ENCODE data around the gene PPP6R2.

The PPP6R2 gene

GRCh38 chr22:50483977-50484853, 141.1 kb downstream of the PPP6R2 start:
- no peak for DNase-seq (ENCODE audit: low read depth in 2 of 2)

DNA sequence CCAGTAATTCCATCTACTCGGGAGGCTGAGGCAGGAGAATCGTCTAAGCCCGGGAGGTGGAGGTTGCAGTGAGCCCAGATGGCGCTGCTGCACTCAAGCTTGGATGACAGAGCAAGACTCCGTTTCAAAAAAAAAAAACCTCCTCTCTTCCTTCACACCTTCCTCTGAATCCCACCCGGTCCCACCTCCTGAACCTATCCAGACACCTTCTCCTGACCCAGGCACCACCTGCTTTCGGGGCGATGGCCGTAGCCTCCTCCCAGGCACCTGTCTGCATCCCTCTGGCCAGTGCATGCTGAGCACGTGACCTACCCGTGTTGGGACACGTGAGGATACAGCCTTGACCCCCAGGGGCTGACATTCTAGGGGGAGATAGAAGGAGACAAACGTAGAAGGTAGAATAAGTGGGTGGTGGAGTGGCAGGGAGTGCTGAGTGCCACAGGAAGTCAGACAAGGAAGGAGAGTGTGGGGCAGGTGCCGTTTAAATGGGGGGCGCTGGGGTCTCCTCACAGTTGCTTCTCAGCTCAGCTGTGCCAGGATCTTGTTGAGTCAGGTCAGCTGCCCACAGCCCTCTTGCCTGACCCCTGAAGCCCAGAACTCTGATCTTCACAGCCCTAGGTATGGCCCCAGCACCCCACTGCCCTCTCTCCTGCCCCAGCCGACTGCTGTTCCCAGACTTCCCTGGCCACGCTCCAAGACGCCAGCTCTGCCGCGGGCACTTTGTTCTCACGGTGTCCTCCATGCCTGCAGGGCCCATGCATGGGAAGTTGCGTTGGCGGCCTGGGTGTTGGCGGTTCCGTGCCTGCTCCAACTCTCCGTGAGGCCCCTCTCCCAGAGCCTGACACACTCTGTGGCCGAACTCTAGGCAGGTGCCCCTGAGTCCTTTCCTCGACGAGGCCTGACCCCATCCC, 142.3 kb downstream of the PPP6R2 start:
- DNase-seq (ENCODE audit: low read depth in 2 of 2) = no peak

GRCh38 chr22:50486561-50487289, 143.6 kb downstream of the PPP6R2 start, which contains the start of gene MIOX:
MIOX (plus strand) TSS chr22:50486859; CDS start chr22:50486898, 39 bp downstream.
- no peak for DNase-seq (ENCODE audit: low read depth in 2 of 2)

DNA sequence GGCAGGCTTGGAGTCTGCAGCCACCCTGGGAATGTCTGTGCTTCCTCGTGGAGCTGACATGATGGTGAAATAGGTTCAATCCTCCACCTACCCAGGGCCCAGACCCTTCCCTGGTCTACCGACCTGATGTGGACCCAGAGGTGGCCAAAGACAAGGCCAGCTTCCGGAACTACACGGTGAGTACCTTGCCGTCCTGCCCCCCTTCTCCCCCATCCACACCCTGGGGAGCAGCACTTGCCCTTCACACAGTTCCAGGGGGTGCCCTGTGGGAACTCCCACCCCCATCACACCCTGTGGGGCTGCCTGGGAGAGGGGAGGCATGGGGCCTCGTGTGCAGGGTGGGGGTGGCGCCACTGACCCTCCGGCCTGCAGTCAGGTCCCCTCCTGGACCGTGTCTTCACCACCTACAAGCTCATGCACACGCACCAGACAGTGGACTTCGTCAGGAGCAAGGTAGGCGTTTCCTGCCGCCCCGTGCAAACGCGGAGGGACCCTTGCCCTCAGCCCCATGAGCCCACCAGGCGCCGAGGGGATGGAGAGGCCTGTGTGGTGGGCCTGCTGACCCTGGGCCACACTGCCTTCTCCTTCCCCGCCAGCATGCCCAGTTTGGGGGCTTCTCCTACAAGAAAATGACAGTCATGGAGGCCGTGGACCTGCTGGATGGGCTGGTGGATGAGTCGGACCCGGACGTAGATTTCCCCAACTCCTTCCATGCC, 144.3 kb downstream of the PPP6R2 start:
- DNase-seq (ENCODE audit: low read depth in 2 of 2) = no peak

DNA sequence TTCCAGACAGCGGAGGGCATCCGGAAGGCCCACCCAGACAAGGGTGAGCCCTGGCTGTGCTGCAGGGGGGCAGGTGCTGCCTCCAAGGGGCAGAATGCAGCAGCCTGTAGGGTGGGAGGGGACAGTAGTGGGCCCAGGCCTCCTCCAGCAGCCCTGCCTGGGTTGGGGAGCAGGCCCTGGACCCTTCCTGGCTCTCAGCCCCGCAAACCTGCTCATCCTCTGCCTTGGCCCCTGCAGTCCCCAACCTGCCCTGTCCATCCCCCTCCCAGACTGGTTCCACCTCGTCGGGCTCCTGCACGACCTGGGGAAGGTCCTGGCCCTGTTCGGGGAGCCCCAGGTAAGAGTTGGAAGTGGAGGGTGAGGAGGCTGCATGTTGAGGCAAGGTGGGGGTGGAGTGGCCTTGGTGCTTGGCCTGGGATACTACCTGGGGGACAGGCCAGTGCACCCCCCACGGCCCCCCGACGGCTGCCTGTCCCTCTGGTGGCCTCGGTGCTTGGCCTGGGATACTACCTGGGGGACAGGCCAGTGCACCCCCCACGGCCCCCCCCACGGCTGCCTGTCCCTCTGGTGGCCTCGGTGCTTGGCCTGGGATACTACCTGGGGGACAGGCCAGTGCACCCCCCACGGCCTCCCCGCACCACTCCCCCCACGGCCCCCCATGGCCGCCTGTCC, 145.0 kb downstream of the PPP6R2 start:
- no peak for DNase-seq (ENCODE audit: low read depth in 2 of 2)

- no peak for DNase-seq (ENCODE audit: low read depth in 2 of 2)
These were observed 145.8 kb downstream of the PPP6R2 start for GRCh38 chr22:50488886-50489285.

GRCh38 chr22:50489363-50490243, 146.5 kb downstream of the PPP6R2 start:
- no peak for DNase-seq (ENCODE audit: low read depth in 2 of 2)

GRCh38 chr22:50490531-50491308, 147.6 kb downstream of the PPP6R2 start:
- no peak for DNase-seq (ENCODE audit: low read depth in 2 of 2)
